Spleen (tissue), 11 donors: ENCODE data around the gene APOBEC3F. TPM values are rescaled to one million over a fixed set of nuclear protein-coding genes. Genes with fewer than 3 reads are reported as not detected.

Experiments used
- DNase-seq: peaks from one replicate; pipeline ENCODE4 v3.0.0-alpha.2; 2020
- H3K27ac ChIP-seq, 8 donors: fragments of 200-600 bp; sonication (generic) in 7 of 8; 1 replicate in 4 of 8; 2 replicates in 4 of 8; pipeline versions ENCODE4 v1.5.0 to v1.8.0; 2016 to 2021; ENCODE audit warnings: inconsistent platforms in 4 of 8, mild to moderate bottlenecking in 4 of 8, moderate library complexity in 1 of 8
- H3K27me3 ChIP-seq, 7 donors: fragments of 200-600 bp; sonication (generic) in 6 of 7; replicated peaks in 1 of 7; 1 replicate in 4 of 7; 2 replicates in 3 of 7; pipeline versions ENCODE4 v1.5.0 to v1.8.0; 2016 to 2021; ENCODE audit warnings: inconsistent platforms in 3 of 7, mild to moderate bottlenecking in 1 of 7
- H3K36me3 ChIP-seq, 6 donors: fragments of 200-600 bp; sonication (generic) in 5 of 6; 1 replicate in 4 of 6; 2 replicates in 2 of 6; pipeline versions ENCODE4 v1.5.0 to v1.8.0; 2016 to 2021; ENCODE audit warnings: inconsistent platforms in 2 of 6
- H3K4me1 ChIP-seq, 6 donors: fragments of 200-600 bp; sonication (generic) in 5 of 6; 1 replicate in 3 of 6; 2 replicates in 3 of 6; pipeline versions ENCODE4 v1.5.0 to v1.8.0; 2016 to 2021; ENCODE audit warnings: inconsistent platforms in 3 of 6
- H3K4me3 ChIP-seq, 8 donors: fragments of 200-600 bp; sonication (generic) in 7 of 8; 1 replicate in 4 of 8; 2 replicates in 4 of 8; pipeline versions ENCODE4 v1.5.0 to v1.8.0; 2016 to 2021; ENCODE audit warnings: inconsistent platforms in 4 of 8, mild to moderate bottlenecking in 4 of 8, moderate library complexity in 2 of 8
- H3K9me3 ChIP-seq, 8 donors: fragments of 200-600 bp; sonication (generic) in 7 of 8; 1 replicate in 4 of 8; 2 replicates in 4 of 8; pipeline versions ENCODE4 v1.5.0 to v1.8.0; 2016 to 2021; ENCODE audit warnings: inconsistent platforms in 4 of 8
- CTCF ChIP-seq, 11 experiments: fragments of 200-600 bp in 7 of 11; fragments of 450-650 bp in 4 of 11; sonication (generic) in 4 of 11; IDR thresholded peaks in 8 of 11; conservative IDR thresholded peaks in 3 of 11; 1 replicate in 7 of 11; 2 replicates in 4 of 11; pipeline versions ENCODE4 v1.4.0 to v1.8.0; 2016 to 2021; ENCODE audit warnings: antibody characterized with exemption in 11 of 11, inconsistent platforms in 4 of 11, mild to moderate bottlenecking in 1 of 11
- POLR2A ChIP-seq, 3 donors: fragments of 450-650 bp; IDR thresholded peaks; one replicate each; pipeline ENCODE4 v1.5.1; 2017; ENCODE audit warnings: antibody characterized with exemption in 3 of 3, mild to moderate bottlenecking in 1 of 3
- POLR2AphosphoS5 ChIP-seq, 3 donors: sonication (generic); formaldehyde crosslinking; IDR thresholded peaks; one replicate each; pipeline ENCODE4 v1.5.1; 2017; ENCODE audit warnings: antibody characterized with exemption in 3 of 3
- WGBS, 5 donors: extraction: QIAGEN DNeasy Blood & Tissue Kit in 3 of 5; methylation state at CpG; one replicate each; pipeline versions ENCODE4 v1.1.5 to v1.1.7; 2013 to 2018; 5-methylcytosine and 5-hydroxymethylcytosine counted together
- intact Hi-C: fragments of 100-400 bp; cut with DNase I; formaldehyde crosslinking; loops from one replicate; pipeline ENCODE4 v1.15.0; 2023; ENCODE audit warnings: low total_unique reads
- polyA plus RNA-seq, 3 donors: library from polyadenylated mRNA; stranded (reverse); fragments of 200-250 nt; gene quantifications; one replicate each; pipeline ENCODE4 v1.2.1, GENCODE V29; 2013
- total RNA-seq, 7 donors: library from RNA; depleted of rRNA in 3 of 7; stranded (reverse); fragments of >200 nt in 3 of 7; fragmentation: NEBNext Ultra II Directional in 4 of 7; extraction: Animal tissue kit (Norgen Biotek cat#: 25700) in 4 of 7; gene quantifications; one replicate each; pipeline versions ENCODE4 v1.1.0 to v1.2.1, GENCODE V29; 2016 to 2021
- donor health status: healthy with polysubstance abuse.
- donor health status: DM: no; HTN: no; CAD: no; lungs with moderate emphysema.
- donor health status: DM: no; HTN: no; CAD: no.
- donor health status: Bipolar disorder and iron deficiency.
- donor health status: healthy.
- donor health status: DM: no; HTN: no; CAD: no.
- donor health status: DM: yes; HTN: yes; CAD: no.

The APOBEC3F gene
- total and polyA plus RNA-seq, 10 donors, result 5.4 to 31.5 (median 15.7) TPM

- no peaks in the 10 kb centered on the region for H3K9me3 ChIP-seq
- H3K27ac ChIP-seq, result peak overlapping the region; percentile 64 to 92 (median 79)
- WGBS, 5 donors, result 81 to 85% (median 83%) methylated on average over 22 to 23 of the region's 23 CpGs
- no peaks in the 10 kb centered on the region for H3K27me3 ChIP-seq
- no peak for TF ChIP-seq CTCF (IDR thresholded peaks at IDR 0.05 in 8 of 11, conservative IDR thresholded peaks at IDR 0.05 in 3 of 11)
- TF ChIP-seq POLR2A (IDR thresholded peaks at IDR 0.05), result no peak
- no peak for TF ChIP-seq POLR2AphosphoS5 (IDR thresholded peaks at IDR 0.05)
- peaks cover 14 to 93% (median 69%) of the 10 kb centered on the region in 6 donors for H3K4me1 ChIP-seq
- H3K4me3 ChIP-seq, result peak overlapping the region in 1 of 8 donors; percentile 56
- intact Hi-C loops, result no loop called here
- DNase-seq, result peak; percentile 74
- peaks cover 0 to 14% (median 2%) of the 10 kb centered on the region in 6 donors for H3K36me3 ChIP-seq
These were observed 50.7 kb downstream of the APOBEC3F start for GRCh38 chr22:39091126-39092081.

GRCh38 chr22:39092111-39092862 is 51.6 kb downstream of the APOBEC3F start:
- H3K27me3 ChIP-seq, result no peaks in the 10 kb centered on the region
- intact Hi-C loops, result no loop called here
- H3K27ac ChIP-seq, result peak overlapping the region; percentile 2 to 92 (median 78)
- peak; percentile 66 for DNase-seq
- peak overlapping the region in 1 of 8 donors; percentile 56 for H3K4me3 ChIP-seq
- H3K4me1 ChIP-seq, result peaks cover 23 to 97% (median 77%) of the 10 kb centered on the region in 6 donors
- WGBS, 5 donors, result 43 to 54% (median 51%) methylated on average over 8 of the region's 8 CpGs
- no peaks in the 10 kb centered on the region for H3K9me3 ChIP-seq
- no peak for TF ChIP-seq POLR2A (IDR thresholded peaks at IDR 0.05)
- TF ChIP-seq POLR2AphosphoS5 (IDR thresholded peaks at IDR 0.05), result no peak
- no peak for TF ChIP-seq CTCF (IDR thresholded peaks at IDR 0.05 in 8 of 11, conservative IDR thresholded peaks at IDR 0.05 in 3 of 11)
- H3K36me3 ChIP-seq, result peaks cover 0 to 6% (median under 1%) of the 10 kb centered on the region in 6 donors

- WGBS, 5 donors, result 63 to 80% (median 72%) methylated on average over 14 of the region's 14 CpGs
These were observed 54.2 kb downstream of the APOBEC3F start for GRCh38 chr22:39094717-39095389.

More at GRCh38 chr22:39094717-39095389, 54.2 kb downstream of the APOBEC3F start:
- DNase-seq, result no peak
- Histone ChIP-seq H3K4me3 (peak overlapping the region in 1 of 8 donors; percentile 11), H3K27me3 (no peaks in the 10 kb centered on the region), H3K36me3 (no peaks in the 10 kb centered on the region), H3K27ac (peak overlapping the region in 6 of 8 donors; percentile 23 to 90 (median 70)), H3K9me3 (no peaks in the 10 kb centered on the region), H3K4me1 (peaks cover 43 to 100% (median 92%) of the 10 kb centered on the region in 6 donors)
- TF ChIP-seq CTCF (IDR thresholded peaks at IDR 0.05 in 8 of 11, conservative IDR thresholded peaks at IDR 0.05 in 3 of 11) (no peak), POLR2A (IDR thresholded peaks at IDR 0.05) (no peak), POLR2AphosphoS5 (IDR thresholded peaks at IDR 0.05) (no peak)
- intact Hi-C loops, result no loop called here
